Pericardium fibroblast (primary cell): Measurements from ENCODE around the gene NOTCH2. TPM values are rescaled to one million over a fixed set of nuclear protein-coding genes. Genes with fewer than 3 reads are reported as not detected.

Source experiments
- total RNA-seq: library from RNA; depleted of rRNA; stranded (reverse); fragments of >200 nt; gene quantifications from 2 replicates; pipeline ENCODE4 v1.2.3, GENCODE V29; 2015

Gene NOTCH2
- 64.9 and 72.2 TPM in 2 replicates for total RNA-seq

DNA sequence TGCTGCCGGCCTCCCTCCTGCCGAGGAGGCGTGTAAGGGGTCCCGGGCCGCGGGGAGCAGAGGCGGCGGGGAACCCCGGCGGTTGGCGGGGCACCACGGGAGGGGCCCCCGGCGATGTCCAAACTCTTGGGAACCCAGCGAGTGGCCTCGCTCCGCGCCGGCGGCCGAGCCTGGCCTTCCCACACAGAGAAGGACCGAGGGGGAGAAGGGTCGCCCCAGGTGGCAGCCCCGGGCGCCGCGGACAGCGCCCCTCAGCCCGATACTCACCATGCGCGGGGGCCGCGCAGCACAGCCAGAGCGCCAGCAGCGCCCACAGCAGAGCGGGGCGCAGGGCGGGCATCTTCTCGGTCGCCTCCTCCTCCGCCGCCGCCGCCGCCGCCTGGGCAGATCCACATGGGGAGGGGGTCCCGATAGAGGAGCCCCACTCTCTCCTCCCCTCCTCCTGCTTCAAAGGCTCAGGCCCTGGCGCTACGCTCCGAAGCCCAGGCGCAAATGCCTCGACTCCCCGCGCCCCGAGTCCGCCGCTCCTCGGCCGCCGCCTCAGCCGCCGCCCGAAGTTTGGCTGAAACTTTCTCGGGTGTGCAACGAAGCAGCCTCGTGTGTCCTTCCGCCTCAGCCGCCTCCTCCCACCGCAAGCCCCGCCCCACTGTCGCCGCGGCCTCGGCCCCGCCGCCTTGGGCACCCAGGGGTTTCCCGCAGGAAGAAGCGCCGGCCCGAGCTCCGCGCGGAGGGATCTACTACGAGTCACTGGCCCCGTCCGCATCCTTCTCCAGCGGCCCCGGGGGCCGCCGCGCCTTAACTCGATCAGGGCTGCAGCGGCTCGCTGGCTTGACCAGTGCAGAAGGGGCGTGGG, at the start of gene NOTCH2:
Gene NOTCH2, minus strand, starts transcription at position 596 of the 853 bp plus-strand sequence. Its CDS starts 256 bp downstream, at position 340.

GRCh38 chr1:119896303-119896702, 173.2 kb downstream of the NOTCH2 start, which contains the start of gene ADAM30:
ADAM30 (minus strand) TSS chr1:119896515; CDS start chr1:119896336, 179 bp downstream.

Other genes starting within 250 kb of the NOTCH2 start
- not detected in 2 replicates for gene ADAM30, start 173.1 kb downstream of the NOTCH2 start, total RNA-seq
- 30.6 and 35.4 TPM in 2 replicates for gene SEC22B, start 106.9 kb upstream of the NOTCH2 start, total RNA-seq